Esophagus squamous epithelium (tissue), 4 donors: ENCODE measurements around the gene PCDHB13.
"Not testable (repeated sequence)": the region's sequence is repeated elsewhere in the genome, so short reads cannot be mapped to it uniquely, and the experiment has no call there.

Experiments
- POLR2A ChIP-seq, 4 donors: fragments of 450-650 bp; IDR thresholded peaks; one replicate each; pipeline ENCODE4 v1.6.1; 2017; ENCODE audit warnings: antibody characterized with exemption in 4 of 4, mild to moderate bottlenecking in 4 of 4, moderate library complexity in 3 of 4
- TF ChIP-seq, protein P1 (sequence below), 6 experiments: fragments of 450-650 bp in 4 of 6; fragments of 200-600 bp in 2 of 6; sonication (generic) in 2 of 6; IDR thresholded peaks; one replicate each; pipeline ENCODE4 v1.5.1; 2016 to 2019; ENCODE audit warnings: antibody characterized with exemption in 6 of 6, mild to moderate bottlenecking in 4 of 6, moderate library complexity in 4 of 6

DNA sequence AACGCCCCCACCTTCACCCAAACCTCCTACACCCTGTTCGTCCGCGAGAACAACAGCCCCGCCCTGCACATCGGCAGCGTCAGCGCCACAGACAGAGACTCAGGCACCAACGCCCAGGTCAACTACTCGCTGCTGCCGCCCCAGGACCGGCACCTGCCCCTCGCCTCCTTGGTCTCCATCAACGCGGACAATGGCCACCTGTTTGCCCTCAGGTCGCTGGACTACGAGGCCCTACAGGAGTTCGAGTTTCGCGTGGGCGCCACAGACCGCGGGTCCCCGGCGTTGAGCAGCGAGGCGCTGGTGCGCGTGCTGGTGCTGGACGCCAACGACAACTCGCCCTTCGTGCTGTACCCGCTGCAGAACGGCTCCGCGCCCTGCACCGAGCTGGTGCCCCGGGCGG, 11.1 kb downstream of the PCDHB13 start:
- TF ChIP-seq POLR2A (IDR thresholded peaks at IDR 0.05): not testable (repeated sequence)
- TF ChIP-seq, protein P1, sequence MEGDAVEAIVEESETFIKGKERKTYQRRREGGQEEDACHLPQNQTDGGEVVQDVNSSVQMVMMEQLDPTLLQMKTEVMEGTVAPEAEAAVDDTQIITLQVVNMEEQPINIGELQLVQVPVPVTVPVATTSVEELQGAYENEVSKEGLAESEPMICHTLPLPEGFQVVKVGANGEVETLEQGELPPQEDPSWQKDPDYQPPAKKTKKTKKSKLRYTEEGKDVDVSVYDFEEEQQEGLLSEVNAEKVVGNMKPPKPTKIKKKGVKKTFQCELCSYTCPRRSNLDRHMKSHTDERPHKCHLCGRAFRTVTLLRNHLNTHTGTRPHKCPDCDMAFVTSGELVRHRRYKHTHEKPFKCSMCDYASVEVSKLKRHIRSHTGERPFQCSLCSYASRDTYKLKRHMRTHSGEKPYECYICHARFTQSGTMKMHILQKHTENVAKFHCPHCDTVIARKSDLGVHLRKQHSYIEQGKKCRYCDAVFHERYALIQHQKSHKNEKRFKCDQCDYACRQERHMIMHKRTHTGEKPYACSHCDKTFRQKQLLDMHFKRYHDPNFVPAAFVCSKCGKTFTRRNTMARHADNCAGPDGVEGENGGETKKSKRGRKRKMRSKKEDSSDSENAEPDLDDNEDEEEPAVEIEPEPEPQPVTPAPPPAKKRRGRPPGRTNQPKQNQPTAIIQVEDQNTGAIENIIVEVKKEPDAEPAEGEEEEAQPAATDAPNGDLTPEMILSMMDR (IDR thresholded peaks at IDR 0.05): not testable (repeated sequence)
